Hypothalamus (tissue), 51 donors: ENCODE data around the gene TMEM219.

Experiments used
- DNase-seq, 51 donors: peaks; one replicate each; lab custom pipeline; 2025; lab: John Stamatoyannopoulos, UW

TMEM219 gene

DNA sequence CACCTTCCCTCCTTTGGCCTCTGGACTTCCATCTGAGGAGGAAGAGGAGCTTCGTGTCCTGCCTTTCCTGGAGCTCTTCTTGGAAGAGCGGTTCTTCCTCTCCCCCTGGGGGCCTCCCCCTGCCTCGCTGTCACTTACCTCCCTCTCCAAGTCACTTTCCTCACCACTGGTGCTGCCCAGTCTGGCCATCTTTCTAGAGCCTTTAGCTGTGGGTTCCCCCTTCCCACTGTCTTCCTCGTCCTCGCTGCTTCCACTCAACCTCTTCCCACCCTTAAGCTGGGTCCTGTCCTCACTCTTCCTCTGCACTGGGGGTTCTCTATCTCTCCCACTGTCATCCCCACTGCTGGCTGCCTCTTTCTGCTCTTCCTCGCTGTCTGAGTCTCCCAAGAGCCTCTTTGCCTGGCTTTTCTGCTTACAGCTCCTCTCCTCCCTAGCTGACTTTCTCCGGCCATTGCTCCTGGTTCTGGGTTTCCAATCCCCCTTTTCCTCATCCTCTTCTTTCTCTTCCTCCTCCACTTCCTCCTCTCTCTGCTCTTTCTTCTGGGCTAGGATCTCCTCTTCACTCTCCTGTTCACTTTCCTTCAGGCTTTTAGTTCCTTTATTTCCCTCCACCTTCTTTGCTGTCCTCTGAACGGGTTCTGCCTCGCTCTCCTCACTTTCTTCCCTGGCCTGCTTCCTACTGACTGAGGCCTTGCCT lies 32.2 kb downstream of the TMEM219 start:
- no peak for DNase-seq

DNA sequence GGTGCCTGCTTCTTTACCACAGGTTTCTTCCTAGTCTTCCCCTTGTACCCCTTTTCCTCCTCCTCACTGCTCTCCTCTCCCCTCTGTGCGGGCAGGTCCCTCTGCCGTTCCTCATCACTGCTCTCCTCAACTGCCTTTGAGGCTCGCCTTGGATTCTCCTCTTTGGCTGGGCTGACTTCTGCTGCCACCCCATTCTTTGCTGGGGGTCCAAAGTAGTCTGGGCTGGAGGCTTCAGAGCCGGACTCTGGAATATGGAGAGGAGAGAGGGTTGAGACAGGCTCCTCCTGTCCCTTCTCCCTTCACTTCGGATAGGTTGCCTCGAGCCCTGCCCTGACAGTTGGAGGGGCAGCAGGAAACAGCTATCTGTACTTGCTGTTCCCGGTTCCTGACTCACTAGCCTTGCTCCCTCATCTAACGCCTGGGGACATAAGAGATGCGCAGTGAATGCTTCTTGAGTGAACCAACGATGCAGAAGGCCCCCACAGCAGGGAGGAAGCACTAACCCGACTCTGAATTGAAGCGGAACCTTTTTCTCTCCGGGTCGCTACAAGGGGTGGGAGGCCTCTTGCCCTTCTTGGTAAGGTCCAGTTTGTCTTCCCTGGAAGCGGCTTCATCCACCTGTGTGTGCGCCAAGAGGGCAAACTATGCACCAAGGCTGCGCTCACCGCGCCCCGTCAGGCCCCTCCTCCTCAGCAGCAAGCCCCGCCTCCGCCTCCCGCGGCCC lies 32.9 kb downstream of the TMEM219 start:
- peak in 13 of 51 donors; percentile 32 to 70 (median 53) for DNase-seq

DNA sequence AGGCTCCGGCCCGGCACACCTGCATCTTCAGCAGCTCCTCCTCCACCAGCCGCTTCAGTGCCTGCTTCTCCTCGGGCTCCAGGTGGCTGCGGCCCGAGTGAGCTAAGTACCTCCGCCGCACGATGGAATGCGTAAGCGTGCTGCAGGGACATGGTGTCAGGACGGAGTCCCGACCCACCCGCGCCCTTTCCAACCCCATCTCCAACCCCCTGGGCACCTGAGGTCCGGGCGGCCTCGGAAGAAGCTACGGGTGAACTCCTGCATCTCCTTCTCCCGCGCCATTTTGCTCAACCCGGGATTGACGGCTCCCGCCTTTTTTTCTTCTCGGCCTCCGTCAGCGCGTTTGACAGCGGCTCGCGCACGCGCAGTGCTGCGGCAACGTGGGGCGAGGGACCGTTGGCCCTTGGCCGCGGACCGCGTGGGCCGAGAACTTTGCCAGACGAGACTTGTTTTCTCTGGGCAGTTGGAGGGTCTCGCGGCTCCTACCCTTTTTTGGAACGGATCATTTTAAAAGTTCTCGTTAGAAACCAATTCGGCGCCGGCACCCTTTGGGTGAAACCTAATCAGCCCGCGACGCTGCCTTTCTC lies 33.5 kb downstream of the TMEM219 start, which contains the start of gene HIRIP3:
TSS of gene HIRIP3 (minus strand) at position 294 of the 587 bp plus-strand sequence. CDS start at position 282, 12 bp downstream.
- peak; percentile 60 to 98 (median 78) for DNase-seq

DNA sequence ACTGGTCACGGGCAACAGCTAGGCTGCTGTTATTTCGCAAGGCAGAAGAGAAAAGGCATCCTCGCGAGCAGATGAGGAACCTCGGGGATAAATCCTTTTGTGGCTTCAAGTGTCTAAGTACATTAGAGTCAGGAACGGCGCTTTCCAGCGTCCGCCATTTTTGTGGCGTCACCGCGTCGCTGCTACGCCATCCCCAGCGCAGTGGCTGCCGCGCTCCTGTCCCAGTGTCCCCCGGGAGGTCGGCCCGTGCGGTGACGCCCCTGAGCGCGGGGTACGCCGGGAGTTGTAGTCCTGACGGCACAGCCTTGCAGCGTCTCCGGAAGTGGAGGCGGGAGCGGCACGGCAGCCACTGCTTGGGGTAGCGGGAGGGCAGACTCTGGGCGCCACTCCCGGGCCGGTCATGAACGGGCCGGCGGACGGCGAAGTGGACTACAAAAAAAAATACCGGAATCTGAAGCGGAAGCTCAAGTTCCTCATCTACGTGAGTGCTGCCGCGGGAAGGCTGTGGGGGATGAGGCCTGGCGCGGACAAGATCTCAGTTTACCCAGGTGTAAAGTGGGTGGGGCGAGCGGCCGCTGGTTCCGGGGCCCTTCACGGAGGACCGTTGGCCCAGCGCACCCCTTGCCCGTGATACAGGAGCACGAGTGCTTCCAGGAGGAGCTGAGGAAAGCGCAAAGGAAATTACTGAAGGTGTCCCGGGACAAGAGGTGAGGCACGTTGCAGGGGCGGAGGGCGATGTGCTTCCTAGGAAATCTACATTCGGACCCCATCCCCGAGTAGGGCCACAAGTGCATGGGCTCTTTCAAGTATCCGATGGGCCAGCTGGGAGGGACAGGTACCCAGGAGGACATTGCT lies 34.3 kb downstream of the TMEM219 start, which contains the start of gene INO80E:
TSS of gene INO80E (plus strand) at position 331 of the 855 bp plus-strand sequence. CDS start at position 401, 70 bp downstream.
- peak; percentile 80 to 100 (median 97) for DNase-seq

DNA sequence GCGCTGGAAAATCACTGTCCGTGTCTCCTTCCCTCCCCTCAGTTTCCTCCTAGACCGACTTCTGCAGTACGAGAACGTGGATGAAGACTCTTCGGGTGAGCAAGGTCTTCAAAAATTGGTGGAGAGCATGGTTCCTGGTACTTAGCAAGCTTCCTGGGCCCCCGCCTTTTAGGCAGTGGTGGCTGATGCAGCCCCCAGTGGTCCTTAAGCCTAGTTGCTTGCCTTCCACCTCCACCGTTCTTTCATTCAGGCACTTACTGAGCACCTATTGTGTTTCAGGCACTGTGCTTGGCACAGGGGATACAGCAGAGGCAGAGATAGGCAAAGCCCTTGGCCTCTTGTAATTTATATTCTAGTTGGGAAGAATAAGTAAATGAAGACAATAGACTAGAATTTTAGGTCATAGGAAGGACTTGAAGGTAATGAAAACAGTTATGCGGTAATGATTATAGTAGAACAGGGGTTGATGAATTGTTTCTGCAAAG lies 34.9 kb downstream of the TMEM219 start:
- DNase-seq: no peak

DNA sequence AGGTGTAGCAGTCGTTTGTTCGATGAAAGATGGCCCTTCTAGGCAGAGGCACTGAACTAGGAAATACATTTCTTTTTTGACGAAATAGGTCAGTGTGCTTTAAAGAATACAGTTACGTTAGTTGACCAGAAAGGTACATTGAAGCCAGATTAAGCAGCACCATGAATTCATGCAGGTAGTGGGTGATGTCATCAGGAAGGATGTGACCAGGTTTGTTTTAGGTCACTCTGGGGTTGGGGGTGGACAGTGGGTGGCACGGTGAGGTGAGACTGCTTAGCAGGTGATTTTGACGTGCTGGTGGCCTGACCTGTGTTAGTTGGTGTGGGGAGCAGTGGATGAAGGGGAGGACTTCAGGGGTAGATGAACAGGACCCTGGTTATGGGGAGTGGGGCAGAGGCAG lies 37.7 kb downstream of the TMEM219 start:
- DNase-seq: no peak

DNA sequence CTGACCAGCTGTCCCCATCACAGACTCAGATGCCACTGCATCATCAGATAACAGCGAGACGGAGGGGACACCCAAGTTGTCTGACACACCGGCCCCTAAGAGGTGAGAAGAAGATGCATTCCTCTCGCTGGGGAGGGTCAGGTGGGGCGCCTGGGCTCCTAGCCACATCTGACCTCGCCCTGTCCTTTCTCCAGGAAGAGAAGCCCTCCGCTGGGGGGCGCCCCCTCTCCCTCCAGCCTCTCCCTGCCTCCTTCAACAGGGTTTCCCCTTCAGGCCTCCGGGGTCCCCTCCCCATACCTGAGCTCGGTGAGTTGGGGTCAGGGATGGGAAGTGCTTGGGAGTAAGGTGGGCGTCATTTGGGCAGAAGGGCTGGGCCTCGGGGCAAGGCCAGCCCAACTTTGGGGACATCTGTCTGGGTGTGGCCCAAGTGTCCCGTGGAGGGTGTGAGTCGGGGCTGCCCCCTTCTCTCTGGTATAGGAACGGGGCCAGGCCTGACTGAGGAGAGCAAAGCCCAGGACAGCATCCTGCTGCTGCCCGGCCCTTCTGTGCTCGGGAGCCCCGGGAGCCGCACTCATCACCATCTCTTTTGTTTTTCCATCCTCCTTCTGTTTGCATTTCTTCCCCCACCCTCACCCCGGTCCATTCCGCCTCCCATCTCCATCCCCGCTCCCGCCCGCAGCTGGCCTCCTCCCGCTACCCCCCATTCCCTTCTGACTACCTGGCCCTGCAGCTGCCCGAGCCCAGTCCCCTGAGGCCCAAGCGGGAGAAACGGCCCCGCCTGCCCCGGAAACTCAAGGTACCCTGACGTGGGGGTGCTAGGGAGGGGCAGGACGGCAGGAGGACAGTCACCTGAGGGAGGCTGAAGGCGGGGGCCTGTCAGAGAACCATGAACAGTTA lies 39.1 kb downstream of the TMEM219 start:
- no peak for DNase-seq

DNA sequence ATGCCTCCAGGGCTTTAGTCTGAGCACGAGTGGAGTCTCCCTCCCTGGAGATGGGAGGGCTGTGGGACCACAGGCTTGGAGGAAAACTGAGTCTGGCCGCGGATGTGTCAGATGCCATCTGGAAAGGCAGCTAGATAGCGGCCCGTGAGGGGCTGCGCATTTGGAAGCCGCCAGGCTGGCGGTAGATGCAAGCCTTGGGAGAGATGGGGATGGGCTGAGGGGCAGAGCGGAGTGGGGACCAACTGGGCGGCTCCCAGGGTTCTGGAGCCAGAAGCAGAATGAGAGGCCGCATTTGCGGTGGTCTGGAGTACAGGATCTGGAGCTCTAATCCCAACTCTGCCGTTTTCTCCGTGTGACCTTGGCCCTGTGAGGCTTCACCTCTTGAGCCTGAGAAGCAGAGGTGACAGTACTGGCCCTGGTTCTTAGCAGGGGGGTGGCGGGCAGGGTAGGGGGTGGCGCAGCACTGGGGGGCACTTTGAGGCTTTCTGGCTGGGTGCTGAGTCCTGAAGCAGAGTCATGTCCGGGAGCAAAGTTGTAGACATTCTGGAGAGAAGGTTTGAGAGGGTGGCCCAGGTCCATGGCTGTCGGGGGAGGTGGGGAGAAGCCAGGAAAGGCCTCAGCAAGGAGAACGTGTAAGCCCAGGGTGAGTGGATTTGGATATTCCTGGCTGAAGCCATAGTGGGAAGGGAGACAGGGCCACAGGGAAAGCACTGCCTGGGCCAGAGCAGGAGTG lies 40.9 kb downstream of the TMEM219 start:
- no peak for DNase-seq

DNA sequence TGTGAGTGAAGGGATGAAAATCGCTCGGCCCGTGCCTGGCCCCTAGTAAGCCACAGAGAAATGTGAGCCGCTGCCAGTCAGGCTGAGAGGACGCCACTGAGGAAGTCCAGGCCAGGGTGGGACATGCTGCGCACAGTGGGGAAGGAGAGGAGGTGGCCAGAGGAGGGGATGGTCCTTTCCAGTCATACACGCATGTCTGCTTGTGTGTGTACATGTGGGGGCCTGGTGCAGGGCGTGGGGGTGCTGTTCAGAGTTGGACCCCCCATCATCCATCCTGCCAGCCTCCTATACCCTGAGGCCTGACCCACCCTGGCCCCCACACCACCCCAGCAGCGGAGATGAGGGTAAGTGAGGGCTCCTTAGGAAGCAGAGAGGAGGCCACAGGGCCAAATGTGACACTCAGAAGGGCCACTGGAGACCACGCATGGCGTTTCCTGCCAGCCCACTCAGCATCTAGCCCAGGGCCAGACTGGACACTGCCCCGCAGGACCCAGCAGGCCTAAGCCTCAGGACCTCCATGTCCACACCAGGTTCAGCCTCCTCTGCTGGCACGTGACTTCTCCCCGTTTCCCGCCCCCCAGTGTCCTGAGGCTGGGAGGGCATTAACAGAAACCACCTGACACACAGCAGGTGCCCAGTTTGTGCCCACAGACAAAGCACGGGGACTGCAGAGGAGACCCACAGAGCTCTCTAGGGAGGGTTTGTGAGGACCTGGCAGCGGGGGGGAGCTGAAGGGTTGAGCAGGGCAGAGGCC lies 42.0 kb downstream of the TMEM219 start:
- no peak for DNase-seq

DNA sequence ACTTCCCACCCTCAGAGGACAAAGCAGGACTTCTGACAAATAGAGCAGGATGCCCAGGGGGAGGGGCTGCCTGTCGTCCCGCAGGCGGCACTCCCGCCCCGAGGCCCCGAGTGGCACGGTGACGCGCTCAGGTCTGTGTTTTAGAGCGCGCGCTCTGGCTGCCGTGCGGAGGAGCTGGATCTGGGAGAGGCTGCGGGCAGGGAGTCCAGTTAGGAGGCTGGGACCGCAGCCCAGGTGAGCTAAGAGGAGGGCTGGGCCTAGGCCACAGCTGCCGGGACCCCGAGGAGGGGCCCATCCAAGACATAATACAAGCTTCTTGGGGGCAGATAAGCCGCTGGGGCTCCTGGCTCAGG lies 42.5 kb downstream of the TMEM219 start:
- no peak for DNase-seq

DNA sequence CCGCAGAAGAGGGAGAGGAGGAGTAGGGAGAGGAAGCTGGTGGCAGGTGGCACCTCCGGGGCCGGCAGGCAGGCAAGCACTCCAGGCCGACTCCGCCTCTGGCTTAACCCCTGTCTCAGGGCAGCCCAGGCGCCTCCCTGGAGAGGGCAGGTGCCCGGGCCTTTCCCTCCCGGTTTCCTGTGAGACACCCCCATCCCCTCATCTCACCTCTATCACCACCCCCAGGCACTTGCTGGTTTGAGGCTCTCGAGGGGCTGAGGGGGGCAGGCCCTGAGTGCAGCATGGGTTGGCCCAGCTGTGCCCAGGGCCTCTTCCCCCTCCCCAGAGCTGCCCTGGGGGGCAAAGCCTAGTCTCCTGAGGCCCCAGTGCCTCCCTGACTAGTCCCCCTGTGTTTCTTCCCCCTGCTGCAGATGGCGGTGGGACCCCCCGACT lies 42.9 kb downstream of the TMEM219 start:
- no peak for DNase-seq

DNA sequence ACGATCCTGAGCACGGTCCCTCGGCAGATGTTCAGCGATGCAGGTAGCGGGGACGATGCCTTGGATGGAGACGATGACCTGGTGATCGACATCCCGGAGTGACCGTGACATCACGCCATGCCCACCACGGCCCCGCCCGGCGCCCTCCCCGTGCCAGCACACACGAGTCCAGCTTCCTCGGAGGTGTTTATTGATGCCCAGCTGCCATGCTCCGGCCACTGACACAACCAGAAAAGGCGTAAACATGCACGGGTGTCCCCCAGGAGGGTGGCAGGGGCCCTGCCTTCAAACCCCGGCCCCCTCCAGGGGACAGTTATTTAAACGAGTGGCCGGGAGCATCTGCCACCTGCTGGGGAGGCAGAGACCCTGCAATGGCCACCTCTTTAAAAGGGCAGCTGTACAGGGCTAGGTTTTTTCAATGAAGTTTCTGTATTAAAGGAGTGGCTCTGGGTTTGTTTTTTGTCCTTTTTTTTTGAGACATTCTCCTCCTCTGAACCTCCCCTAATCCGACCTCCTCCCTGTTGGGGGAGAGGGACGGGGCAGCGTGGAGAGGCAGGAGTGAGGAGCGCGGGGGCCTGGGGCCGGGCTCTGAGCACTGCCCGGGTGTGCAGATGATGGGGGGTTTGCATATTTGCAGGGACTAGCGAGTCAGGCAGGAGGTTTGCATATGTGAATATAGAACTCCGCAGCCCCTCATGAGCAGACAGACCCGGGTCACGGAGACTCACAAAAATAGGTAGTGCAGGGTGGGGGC lies 43.6 kb downstream of the TMEM219 start:
- peak in 8 of 51 donors; percentile 2 to 30 (median 14) for DNase-seq

DNA sequence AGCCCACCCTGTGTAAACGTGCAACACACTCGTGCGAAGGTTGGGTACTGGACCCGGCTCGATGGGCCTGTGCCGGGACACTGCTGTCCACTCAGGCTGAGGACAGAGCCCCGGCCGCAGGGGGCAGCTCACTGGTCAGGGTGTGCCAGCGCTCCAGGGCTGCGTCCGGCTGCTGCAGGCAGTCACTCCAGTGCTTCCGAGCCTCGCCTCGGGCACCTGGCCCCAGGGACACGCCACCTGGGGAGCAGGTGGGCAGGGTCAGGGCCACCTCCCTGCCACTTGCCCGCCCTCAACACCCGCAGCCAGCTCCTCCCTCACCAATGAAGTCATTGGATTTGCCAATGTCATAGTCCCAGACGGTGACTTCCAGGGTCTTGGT lies 44.2 kb downstream of the TMEM219 start:
- no peak for DNase-seq

DNA sequence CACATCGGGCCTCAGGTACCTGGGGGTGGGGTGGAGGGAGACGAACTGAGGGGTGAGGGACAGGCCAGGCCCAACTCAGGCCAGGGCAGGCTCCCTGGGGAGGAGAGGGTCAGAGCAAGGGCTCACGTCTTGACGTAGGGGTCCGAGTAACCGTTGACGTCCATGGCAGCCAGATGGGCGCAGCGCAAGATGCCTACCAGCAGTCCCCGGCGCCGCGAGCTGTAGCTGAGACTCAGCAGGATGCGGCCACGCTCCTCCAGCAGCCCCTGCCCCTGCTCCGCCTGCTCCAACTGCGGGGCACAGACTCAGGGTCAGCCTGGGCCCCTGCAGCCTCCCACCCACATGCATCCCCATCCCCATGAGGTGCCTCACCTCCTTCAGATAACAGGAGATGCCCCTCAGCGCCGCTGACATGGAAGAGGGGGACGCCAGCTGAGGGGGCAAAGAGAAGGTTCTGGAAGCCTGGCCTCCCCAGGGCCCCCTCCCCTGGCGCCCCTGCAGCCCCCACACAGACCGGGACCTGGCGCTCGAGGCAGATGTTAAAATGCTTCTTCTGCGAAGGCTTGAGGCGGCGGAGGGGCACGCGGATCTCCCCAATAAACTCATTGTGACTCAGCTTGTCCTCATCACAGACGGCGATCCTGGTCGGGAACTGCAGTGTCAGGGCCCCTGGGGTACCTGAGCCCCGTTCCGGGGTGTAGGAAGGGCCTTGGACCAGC lies 44.9 kb downstream of the TMEM219 start:
- DNase-seq: no peak

DNA sequence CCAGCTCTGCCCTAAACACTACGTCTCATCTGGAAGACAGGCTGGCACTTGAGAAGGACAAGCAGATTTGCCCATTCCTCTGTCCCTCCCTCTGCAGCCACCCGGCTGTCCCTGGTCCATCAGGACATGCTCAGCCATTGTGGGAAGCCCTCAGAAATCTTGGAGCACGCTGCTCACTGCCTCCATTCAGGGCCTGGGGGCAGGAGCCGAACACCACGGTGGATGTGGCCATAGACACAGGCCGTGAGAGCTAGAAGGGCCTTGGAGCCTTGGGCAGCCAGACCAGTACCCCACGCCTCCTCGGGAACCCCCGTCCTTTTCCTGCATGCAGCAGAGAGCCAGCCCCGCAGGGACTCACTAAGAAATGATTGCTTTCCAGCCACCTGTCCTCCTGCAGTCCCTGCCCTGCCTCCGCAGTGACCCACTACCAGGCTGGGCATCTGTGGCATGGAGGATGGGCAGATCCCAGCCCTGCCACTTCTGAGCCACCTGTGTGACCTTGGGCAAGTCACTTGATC lies 45.6 kb downstream of the TMEM219 start:
- DNase-seq: no peak

DNA sequence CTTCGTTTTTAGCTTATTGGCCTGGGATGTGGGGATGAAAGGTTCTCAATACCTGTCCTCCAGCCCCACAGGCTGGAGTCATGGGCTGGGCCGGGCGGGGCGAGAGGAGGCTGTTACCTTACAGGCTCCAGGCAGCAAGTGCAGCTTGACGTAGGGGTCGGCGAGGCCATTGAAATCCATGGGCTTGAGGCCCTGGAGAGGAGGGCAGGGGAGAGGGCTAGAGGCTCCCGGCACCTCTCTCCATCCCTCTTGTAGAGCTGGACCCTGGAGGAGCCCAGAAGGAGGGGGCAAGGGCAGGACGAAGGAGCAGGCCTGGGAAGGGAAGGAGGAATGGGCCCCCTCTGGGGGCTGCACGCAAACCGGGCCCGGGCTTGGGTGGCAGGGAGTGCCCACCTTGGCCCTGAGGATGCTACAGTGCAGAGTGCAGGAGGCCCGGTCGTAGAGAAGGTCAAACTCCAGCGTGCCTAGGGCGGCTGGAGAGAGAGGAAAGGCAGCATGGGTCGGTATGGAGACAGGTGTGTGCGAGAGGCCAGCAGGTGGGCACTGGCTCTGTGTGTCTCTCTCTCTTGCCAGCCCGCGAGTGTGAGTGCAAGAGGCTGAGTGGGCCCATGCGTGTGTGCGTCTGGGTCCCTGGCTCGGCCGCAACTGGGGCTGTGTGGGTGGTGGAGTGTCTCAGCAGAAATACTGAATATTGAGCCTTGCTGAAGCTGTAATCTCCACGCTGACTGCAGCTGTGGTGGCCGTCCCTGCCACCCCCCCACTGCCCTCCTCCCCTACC lies 47.4 kb downstream of the TMEM219 start:
- peak in 1 of 51 donors; percentile 52 for DNase-seq
